HG03378 (cell line): Measurements from ENCODE around the gene VPS33B.
A peak's percentile ranks its signal among the peaks of the same experiment; 100 is the strongest.
"Not testable (repeated sequence)": the region's sequence is repeated elsewhere in the genome, so short reads cannot be mapped to it uniquely, and the experiment has no call there.

Experiments used
- ATAC-seq: cut with Tn5 transposase; IDR thresholded peaks from one replicate; pipeline ENCODE4 v1.9.1; 2021; ENCODE audit warnings: mild to moderate bottlenecking, moderate library complexity; ENCODE audit not compliant: unreplicated experiment

VPS33B gene

DNA sequence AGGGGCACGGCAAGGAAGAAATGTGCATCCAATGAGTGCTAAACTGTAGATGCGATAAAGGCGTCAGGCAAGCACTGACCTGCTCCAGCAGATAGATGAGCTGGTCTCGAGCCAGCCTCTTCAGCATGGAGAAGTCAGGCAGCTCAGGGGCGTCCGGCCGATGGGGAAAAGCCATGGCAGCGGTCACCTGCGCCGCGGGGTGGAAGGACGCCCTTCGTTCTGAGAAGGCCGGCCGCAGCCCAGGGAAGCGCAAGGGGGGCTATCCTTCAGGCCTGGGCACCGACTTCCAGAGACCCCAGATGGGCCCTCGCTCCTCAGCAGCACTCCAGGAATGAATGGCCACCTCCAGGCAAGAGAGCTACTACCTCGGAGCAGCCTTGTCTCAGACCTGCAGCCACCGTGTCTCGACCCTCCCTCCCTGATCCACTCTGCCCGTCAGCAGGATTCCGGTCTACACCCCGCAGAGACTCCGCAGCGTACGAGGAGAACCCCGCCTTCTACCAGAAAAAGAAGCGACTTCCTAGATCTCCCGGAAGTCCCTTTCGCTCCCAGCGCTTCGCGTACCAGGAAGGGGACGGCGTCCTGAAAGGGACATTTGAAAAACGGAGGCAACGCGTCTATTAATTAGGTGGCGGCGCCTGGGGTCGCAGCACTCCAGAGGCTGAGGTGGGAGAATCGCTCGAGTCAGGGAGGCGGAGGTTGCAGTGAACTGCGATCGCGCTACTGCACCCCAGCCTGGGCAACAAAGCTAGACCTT is at the start of gene VPS33B:
Gene VPS33B, minus strand, starts transcription at position 520 of the 757 bp plus-strand sequence. Its CDS starts 345 bp downstream, at position 175.
- ATAC-seq: peak; percentile 55

DNA sequence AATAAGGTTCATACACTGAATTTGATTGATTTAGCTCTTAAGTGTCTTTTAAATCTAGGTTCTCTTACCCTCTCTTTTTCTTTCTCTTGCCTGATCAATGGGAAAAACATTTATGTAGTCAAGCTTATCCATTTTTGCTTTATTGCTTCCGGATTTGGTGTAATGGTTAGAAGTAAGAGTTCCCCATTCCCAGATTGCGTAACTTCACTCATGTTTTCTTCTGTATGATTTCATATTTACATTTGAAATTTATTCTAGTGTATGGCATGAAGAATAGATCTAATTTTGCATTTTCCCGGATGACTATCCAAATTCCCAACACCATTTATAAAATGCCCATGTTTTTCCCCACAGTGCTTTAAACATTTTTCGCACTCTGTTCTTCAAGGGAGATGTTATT is 49.8 kb upstream of the VPS33B start:
- ATAC-seq: no peak

DNA sequence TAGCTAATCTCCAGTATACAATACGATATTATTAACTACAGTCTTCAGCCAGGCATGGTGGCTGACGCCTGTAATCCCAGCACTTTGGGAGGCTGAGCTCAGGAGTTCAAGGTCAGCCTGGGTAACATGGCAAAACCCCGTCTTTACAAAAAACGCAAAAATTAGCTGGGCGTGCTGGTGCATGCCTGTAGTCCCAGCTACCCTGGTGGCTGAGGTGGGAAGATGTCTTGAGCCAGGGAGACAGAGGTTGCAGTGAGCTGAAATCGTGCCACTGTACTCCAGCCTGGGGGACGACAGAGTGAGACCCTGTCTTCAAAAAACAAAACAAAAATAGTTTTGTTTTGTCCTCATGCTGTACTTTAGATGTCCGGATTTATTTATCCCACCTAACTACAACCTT is 48.5 kb upstream of the VPS33B start:
- ATAC-seq: no peak

DNA sequence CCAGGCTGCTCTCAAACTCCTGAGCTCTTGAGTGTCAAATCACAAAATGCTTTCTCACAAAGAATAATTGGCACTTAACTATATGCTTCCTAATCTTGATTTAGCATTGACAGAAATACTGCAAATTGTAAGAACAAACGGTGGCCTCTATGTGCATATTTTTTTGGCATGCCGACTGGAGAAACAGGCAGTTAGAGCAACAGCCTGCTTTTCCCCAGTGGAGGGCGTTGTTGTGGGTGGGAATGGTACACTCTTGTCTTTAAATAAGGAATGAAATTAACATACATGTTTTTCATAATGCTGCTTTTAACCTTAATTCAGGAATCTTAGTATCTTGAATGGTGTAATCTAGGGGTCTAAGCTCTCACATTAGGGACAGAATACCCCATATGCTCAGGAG is 46.6 kb upstream of the VPS33B start:
- ATAC-seq: no peak

DNA sequence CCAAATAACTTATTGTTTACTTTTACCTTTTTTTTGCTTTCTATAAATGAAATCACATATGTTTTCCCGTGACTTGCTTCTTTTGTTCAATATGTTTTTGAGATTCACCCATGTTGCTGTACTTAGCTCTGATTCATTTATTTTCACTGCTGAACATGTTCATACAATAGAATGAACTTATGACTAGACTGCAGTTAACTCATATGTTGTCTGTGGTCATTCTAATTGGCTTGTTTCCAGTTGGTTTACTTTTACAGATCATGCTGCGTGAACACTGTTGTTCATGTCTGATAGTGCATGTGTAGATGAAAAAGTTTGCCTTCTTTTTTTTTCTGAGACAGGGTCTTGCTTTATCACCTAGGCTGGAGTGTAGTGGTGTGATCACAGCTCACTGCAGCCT is 46.0 kb upstream of the VPS33B start:
- ATAC-seq: no peak

DNA sequence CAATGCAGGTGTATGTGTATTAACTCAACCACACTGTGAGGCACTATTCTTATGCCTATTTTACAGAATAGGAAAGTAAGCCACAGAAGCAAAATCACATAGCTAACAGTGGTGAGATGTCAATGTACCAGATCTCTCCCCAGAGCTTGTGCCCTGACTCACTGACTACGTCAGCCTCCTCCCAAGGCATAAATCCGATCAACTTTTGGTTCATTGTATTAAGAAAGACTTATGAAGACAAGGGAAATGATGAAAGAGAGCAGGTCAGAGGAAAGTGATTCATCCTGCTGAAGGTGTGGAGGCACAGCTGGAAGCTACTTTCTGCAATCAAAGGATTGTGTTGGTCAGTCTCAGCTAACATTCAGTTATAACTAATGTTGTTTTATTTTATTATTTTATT is 44.6 kb upstream of the VPS33B start:
- ATAC-seq: no peak

DNA sequence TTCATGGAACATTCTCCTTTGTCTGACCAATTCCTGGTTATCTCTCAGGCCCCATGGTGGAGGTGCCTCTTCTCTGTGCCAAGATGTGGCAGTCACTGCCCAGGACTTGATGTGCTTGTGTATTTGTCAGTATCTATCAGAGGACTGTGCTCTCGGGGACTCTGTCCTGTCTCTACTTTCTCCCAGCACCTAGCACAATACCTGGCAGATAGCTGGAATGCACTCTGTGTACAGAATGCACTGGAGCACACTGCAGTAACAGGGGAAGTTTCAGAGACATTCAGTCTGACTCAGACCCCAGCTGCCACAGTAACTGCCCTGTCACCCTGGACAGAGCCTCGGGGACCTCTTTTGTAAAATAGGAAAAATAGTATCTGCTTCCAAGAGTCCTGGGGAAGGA is 43.1 kb upstream of the VPS33B start:
- no peak for ATAC-seq

DNA sequence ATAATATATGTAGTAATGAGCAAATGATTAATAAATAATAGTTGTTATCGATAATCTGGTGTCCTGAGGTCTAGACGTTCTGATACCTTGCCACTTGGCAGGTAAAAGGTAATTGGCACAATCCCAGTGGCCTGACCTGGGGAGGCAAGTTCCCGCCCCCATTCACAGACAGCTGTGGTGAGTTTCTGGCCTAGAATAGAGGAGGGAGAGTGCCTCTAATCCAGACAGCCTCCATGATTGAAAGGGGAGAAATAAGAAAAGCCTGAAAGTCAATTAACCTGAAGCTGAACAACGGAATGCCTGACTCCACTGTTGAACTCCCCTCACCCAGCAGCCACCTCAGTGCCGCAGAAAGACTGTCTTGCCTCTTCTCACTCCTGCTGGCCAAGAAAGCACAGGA is 39.6 kb upstream of the VPS33B start:
- ATAC-seq: no peak

DNA sequence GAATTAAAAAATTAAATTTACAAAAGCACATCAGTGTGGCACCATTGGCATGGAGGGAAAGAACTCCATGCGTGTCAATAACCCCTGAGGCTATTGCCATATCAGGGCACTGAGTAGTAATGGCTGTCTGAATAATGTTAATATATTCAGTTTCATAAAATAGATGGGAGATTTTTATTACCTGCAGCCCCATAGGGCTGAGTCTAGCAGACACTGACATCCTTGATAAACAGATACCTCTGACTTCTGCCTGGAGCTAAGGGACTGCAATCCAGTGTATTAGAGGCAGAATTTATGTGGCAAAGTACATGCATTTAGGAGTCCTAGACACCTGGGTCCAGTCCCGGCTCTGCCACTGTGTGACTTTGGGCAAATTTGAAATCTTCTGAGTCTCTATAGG is 38.8 kb upstream of the VPS33B start:
- ATAC-seq: no peak

DNA sequence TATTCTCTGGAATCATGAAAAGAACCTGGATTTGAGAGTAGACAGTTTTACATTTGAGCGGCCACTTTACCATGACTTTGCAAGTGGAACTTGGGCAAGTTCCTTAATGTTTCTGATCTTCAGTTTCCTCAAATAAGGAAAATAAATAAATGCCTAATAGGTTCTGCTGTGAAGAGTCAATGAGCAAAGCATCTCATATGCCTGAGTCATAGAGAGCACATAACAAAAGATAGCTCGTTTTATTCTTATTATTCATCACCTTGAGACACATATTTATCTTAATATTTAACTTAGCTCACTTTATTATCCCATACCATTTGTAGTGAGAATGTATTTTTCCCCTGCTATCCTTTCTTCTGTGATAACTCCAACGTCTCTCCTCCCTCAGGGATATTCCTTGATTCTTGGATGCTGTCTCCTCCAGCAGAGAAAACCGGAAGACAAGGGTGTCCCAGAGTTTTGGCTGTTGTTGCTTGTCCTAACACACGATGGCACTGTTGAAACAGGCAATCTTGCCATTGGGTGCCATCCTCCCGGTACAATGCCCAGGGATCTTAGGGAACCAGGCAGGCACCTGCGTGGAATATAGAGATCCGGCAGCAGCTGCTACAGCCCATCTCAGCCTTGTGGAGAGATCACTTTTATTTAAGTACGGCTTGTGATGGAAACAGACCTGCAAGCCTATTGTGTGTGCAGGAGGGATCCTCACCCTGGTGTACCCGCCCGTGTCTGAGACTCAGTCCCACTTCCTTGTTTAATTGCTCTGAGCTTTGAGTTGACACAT is 33.3 kb upstream of the VPS33B start:
- ATAC-seq: no peak

DNA sequence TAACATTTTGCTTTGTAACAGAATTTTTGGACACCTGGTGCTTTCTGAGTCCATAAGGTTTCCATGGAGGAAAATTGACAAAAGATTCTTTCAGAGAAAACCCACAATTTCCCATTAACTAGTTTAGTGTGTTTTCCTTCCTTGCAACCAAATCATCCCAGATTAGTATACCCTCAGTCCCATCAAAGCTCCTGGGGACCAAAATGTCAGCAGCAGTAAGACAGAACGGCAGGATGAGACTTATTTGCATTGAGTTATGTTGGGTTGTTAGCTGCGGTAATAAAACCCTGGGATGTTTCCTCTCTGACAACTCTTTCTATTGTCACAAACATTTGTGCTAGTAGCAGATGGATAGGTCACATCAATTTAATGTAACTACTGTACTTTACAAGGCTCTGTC is 32.4 kb upstream of the VPS33B start:
- ATAC-seq: no peak

DNA sequence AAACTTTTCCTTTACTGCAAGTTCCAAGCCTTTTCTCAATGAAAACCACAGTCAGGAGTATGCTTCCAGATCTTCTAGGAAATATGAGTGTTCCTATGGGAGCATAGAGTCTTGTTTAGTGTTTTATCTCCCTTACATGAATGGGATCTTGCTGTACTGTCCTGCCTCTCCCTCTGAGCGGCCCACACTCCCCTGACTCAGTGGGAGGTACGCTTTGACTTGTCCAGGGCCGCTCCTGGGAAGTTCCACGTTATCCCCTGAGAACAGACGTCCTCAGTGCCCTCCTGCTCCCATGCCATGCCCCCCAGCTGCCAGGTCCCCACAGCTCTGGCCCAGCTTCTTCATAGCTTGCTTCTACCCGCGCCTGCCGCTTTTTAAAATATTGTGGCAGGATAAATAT is 28.9 kb upstream of the VPS33B start:
- no peak for ATAC-seq

DNA sequence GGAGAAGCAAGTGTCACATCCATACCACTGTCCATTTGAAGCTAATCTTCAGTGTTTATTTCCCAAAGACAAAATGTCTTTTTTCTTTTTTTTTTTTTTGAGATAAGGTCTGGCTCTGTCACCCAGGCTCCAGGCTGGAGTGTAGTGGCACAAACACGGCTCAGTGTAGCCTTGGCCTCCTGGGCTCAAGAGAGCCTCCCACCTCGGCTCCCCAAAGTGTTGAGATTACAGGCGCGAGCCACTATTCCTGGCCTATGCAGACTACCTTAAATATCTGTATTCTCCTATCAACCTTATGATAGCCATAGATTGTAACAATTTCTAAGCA is 27.7 kb upstream of the VPS33B start:
- ATAC-seq: peak; percentile 30

DNA sequence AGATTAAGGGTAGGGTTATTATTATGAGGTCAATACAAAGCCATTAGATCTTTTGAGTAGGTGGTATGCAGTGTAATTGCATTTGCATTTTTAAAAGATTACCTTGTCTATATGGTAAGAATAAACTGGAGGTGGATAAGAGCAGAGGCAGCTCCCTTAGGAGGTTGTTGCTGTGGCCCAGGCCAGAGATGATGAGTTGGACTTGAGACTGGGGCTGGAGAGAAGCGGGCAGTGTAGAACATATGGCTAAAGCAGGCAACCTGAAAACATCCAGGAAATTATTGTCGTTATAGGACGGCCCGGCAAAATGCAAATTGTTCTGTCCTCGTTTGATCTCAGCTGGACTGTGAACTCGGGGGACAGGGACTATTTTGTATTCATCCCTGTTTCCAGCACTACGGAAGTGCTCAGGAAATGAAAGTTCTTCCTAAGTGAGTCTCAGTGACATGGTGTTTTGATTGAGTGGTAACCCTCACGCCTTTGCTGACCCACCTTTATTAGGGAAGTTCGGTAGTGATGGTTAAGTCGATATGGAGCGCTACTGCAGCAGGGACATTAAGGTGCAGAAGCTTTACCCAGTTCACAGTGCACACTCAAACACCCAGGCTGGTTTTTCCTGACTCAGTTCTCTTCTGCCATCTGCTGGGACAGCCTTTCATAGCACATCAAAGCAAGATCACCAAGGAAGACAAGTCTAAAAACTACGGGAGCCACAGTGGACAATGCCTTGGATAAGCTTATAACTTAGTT is 27.2 kb upstream of the VPS33B start:
- ATAC-seq: peak; percentile 93

DNA sequence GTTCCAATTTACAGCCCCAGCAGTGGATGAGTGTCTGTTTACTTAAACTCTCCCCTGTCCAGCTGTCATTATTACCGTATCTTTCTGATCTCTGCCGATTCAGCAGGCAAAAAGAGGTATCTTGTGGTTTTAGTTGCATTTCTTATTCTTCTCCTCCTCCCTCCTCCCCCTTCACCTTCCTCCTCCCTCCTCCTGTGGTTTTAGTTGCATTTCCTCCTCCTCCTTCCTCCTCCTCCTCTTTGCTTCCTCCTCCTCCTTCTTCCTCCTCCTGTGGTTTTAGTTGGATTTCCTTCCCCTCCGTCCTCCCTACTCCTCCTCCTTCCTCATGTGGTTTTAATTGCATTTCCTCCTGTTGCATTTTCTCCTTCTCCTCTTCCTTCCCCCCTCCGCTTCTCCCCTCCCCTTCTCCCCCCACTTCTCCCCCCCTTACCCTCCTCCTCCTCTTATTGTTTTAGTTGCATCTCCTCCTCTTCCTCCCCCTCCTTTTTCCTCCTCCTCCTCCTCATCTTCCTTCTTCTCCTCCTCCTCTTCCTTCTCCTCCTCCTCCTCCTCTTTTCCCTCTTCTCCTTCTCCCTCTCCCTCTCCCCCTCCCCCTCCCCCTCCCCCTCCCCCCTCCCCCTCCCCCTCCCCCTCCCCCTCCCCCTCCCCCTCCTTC is 25.3 kb upstream of the VPS33B start:
- ATAC-seq: no peak

DNA sequence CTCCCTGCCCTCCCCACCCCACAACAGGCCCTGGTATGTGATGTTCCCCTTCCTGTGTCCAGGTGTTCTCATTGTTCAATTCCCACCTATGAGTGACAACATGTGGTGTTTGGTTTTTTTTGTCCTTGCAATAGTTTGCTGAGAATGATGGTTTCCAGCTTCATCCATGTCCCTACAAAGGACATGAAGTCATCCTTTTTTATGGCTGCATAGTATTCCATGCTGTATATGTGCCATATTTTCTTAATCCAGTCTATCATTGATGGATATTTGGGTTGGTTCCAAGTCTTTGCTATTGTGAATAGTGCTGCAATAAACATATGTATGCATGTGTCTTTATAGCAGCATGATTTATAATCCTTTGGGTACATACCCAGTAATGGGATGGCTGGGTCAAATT is 23.7 kb upstream of the VPS33B start:
- not testable (repeated sequence) for ATAC-seq

DNA sequence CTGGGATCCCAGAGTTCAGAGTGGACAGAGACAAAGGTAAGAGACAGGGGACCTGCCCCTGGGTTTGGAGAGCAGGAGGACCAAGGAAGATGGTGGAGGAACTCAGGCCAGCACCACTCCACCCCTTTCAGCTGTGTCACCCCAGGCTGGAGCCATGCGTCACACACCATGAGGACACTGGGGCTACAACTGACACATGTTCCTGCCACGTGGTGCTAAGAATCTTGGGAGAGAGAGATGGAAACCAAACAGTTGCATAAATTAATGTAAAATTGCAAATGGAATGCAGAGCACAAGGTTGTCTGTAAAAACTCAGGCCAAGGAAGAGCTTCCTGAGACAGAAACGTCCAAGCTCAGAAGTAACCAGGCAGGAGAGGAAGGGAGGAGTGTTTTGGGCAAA is 22.7 kb upstream of the VPS33B start:
- no peak for ATAC-seq

DNA sequence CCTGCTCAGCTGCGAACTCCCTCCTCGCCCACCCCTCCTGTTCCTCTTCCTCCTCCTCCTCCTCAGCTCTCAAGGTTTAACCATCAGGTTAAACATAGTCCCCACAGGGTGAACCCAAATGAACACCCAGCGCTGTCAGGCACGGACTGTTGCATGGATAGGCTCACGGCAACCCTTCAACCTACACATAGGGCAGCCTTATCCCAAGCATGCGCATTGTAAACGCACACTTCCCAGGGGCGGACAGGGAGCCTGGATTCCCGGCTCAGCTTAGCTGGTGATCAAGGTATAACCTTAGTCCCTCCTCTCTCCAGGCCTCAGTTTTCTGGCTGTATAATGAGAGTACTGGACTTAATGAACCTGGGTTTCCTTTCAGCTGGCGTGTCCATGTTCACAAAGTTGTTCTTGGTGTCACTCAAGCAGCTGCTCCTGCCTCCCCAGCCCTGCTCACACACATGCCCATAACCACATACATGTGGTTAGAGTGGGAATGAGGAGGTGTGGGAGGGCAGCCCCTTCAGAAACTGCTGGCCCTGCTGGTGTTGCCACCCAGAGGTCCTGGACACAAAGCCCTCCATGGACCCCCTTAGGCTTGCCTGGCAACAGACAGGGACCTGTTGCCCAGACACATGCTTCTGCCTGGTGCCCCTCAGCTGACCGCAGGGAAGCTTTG is 20.9 kb upstream of the VPS33B start:
- ATAC-seq: no peak

DNA sequence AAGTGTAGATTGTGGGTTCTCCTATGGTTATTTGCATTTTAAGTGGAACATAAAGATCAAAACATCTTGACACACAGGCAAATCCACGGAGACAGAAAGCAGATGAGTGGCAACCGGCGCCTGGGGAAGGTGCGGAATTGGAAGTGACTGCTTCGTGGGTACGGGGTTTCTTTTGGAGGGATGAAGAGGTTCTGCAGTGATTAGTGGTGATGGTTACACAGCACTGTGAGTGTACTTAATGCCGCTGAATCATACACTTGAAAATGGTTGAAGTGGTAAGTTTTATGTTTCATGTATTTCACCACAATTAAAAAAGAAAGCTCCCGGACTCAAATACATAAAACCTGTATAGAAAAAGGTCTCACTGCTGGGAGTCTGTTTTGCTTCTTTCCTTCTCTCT is 18.5 kb upstream of the VPS33B start:
- no peak for ATAC-seq

DNA sequence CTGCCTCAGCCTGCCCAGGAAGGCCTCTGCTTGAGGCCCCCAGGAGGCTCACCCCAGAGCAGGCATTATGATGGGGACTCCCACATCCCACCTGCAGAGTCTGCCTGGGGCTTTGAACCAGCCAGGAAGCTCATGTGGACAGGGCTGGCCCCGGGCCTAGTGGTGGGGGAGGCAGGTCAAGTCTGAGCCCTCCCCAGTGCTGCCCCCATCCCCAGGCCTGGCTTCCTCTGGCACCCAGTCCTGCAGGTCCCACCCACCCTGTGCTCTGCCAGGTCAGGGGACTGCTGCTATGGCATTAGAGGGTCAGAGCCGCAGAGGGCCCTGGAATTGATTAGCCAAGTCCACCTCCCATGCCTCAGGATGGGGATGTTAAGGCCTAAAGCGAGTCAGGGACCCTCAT is 17.6 kb upstream of the VPS33B start:
- no peak for ATAC-seq
